ENCODE results near the gene MSL2.
"Not testable (repeated sequence)": the region's sequence is repeated elsewhere in the genome, so short reads cannot be mapped to it uniquely, and the experiment has no call there.

Gene MSL2, protein sequence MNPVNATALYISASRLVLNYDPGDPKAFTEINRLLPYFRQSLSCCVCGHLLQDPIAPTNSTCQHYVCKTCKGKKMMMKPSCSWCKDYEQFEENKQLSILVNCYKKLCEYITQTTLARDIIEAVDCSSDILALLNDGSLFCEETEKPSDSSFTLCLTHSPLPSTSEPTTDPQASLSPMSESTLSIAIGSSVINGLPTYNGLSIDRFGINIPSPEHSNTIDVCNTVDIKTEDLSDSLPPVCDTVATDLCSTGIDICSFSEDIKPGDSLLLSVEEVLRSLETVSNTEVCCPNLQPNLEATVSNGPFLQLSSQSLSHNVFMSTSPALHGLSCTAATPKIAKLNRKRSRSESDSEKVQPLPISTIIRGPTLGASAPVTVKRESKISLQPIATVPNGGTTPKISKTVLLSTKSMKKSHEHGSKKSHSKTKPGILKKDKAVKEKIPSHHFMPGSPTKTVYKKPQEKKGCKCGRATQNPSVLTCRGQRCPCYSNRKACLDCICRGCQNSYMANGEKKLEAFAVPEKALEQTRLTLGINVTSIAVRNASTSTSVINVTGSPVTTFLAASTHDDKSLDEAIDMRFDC

GRCh38 chr3:136196064-136196400 is at the start of gene MSL2:
Gene MSL2, minus strand, starts transcription at chr3:136196335. Its CDS starts 1,222 bp downstream, at chr3:136195113.
- in situ Hi-C loops (cut with MboI; ENCODE audit: low sequenced_read_pairs): no loop called here

- in situ Hi-C loops (cut with MboI; ENCODE audit: low sequenced_read_pairs): no loop called here
Observed at GRCh38 chr3:136245691-136246090, 49.6 kb upstream of the MSL2 start.

- in situ Hi-C loops (cut with MboI; ENCODE audit: low sequenced_read_pairs): no loop called here
Observed at GRCh38 chr3:136239094-136239493, 43.0 kb upstream of the MSL2 start.

DNA sequence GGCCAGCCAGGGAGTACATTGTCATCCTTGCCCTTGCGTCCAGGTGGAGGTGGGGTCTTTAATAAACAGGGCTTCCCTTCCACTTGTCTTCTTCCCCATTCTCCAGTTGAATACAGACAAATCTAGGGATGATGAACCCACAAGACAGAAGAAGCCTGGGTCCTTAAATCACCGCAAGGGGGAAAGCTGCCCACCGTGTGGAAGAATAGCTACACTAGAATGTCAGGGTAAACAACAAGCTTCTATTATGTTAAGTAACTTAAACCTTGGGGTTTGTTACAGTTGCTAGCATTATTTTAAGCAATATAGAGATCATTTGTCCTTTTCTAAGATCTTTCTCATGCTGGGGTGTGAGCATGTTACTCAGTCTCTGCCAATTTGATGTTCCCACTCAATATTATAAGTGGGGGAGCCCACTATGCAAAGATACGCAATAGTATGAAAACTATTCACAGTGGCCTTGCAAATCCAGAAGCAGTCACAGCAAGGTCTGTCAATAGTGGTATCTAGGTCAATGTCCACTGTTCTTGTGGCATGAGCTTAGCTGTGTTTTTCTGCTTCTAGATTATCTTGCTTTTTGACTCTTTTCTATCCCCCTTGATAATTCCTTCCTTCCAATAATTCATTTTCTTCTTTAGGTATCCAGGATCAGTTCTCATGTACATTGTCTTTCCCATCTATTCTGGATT is 42.0 kb upstream of the MSL2 start:
- in situ Hi-C loops (cut with MboI; ENCODE audit: low sequenced_read_pairs): no loop called here

DNA sequence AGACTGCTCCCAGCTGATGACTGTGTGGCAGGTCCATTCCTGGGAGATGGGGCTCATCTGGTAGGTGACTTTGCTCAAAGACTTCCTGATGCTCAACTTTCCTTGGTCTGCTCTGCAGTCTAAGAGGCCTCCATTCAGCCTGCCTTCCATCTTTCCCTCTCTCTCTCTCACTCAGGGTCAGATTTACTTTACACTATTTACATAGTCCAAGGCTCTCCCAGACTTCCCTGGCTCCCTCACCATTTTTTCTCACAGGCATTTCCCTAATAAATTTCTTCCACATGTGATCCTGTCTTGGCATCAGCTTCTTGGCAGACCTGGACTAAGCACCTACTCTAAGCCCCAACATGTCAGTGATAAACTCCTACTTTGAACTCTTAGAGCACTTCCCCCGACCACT is 41.0 kb upstream of the MSL2 start:
- in situ Hi-C loops (cut with MboI; ENCODE audit: low sequenced_read_pairs): no loop called here

- in situ Hi-C loops (cut with MboI; ENCODE audit: low sequenced_read_pairs): no loop called here
Observed at GRCh38 chr3:136236109-136236508, 40.0 kb upstream of the MSL2 start.

GRCh38 chr3:136235545-136235944 is 39.4 kb upstream of the MSL2 start:
- in situ Hi-C loops (cut with MboI; ENCODE audit: low sequenced_read_pairs): no loop called here

- in situ Hi-C loops (cut with MboI; ENCODE audit: low sequenced_read_pairs): no loop called here
Observed at GRCh38 chr3:136232413-136232812, 36.3 kb upstream of the MSL2 start.

GRCh38 chr3:136222746-136223145 is 26.6 kb upstream of the MSL2 start:
- in situ Hi-C loops (cut with MboI; ENCODE audit: low sequenced_read_pairs): not testable (repeated sequence)

DNA sequence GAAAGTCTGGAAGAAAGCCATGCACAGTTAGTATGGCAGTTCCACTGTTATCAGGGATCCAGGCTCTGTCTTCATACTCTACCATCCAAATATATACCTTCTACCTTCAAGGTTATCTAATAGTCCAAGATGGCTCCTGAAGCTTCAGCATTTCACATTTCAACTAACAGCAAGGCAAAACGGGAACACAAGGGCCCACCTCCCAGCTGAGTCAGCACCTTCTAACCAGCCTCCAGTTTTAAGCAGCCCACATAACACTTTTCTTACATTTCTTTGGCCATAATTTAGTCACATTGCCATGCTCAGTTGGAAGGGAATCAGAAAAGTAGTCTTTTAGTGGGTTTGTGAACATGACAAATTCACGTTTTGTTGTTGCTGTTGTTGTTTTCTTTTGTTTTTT is 15.4 kb upstream of the MSL2 start:
- in situ Hi-C loops (cut with MboI; ENCODE audit: low sequenced_read_pairs): no loop called here

DNA sequence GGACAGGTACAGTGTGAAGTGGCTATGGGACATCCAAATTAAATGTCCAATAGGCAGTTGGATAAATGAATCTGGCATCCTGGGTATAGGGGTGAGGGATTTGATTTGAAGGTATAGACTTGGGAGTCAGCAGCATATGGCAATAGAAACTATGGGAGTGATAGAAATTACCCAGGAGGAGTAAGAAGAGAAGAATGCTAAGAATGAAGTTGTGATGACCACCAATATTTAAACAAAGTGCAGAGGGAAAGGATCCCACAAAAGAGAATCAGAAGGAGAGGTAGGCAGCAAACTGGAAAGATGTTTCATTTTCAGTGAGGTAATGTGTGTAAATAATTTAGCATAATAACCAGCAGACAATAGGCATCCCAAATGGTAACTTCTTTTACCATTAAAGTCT is 13.8 kb upstream of the MSL2 start:
- in situ Hi-C loops (cut with MboI; ENCODE audit: low sequenced_read_pairs): no loop called here

GRCh38 chr3:136207489-136208115 is 11.5 kb upstream of the MSL2 start:
- in situ Hi-C loops (cut with MboI; ENCODE audit: low sequenced_read_pairs): no loop called here

GRCh38 chr3:136199219-136199618 is 3.1 kb upstream of the MSL2 start:
- in situ Hi-C loops (cut with MboI; ENCODE audit: low sequenced_read_pairs): not testable (repeated sequence)

DNA sequence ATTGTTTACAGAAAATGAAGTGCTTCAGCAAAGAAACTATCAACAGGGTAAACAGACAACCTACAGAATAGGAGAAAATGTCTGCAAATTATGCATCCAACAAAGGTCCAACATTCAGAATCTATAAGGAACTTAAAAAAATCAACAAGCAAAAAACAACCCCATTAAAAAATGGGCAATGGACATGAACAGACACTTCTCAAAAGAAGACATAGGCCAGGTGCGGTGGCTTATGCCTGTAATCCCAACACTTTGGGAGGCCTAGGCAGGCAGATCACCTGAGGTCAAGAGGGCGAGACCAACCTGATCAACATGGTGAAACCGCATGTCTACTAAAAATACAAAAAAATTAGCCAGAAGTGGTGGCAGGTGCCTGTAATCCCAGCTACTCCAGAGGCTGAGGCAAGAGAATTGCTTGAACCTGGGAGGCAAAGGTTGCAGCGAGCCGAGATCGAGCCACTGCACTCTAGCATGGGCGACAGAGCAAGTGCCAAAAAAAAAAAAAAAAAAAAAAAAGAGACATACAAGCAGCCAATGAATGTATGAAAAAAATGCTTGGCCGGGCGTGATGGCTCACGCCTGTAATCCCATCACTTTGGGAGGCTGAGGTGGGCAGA is 2.4 kb upstream of the MSL2 start:
- in situ Hi-C loops (cut with MboI; ENCODE audit: low sequenced_read_pairs): not testable (repeated sequence)

- in situ Hi-C loops (cut with MboI; ENCODE audit: low sequenced_read_pairs): no loop called here
Observed at GRCh38 chr3:136197159-136197793, 1.1 kb upstream of the MSL2 start.

DNA sequence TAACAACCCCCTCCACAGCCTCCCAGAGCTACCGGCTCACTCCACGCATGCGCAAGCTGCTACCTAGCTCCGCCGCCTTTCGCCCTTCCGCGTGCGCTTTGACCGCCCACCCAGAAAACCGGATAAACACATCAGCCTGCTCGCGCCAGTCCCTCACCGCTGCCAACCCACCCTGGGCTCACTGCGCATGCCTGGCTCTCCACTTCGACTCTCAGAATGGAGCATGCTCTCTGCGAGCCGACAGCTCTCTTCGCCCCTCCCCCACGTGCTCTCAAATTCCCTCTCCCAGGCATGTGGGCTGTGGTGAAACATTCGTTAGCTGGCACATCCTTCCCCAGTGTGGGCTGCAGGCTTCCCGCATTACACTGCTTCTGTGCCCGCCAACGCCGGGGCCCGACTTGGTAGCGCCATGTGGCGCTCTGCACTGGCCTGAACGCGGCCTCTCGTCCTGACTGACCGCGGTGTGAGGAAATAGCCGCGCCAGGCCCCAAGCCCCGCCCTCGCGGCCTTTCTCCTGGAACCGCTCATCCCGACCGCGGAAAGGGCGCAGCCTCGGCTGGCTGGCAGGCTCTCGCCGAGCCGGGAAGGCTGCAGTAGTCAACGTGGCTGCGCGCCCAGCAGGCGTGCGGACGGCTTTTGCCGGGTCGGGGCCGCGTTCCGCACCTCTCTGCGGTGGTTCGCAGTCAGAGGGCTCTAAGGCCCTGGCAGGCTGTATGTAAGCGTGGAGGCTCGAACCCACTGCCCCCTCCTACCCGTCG is 445 bp upstream of the MSL2 start:
- in situ Hi-C loops (cut with MboI; ENCODE audit: low sequenced_read_pairs): no loop called here

GRCh38 chr3:136195258-136196063 is 674 bp downstream of the MSL2 start:
- in situ Hi-C loops (cut with MboI; ENCODE audit: low sequenced_read_pairs): no loop called here

DNA sequence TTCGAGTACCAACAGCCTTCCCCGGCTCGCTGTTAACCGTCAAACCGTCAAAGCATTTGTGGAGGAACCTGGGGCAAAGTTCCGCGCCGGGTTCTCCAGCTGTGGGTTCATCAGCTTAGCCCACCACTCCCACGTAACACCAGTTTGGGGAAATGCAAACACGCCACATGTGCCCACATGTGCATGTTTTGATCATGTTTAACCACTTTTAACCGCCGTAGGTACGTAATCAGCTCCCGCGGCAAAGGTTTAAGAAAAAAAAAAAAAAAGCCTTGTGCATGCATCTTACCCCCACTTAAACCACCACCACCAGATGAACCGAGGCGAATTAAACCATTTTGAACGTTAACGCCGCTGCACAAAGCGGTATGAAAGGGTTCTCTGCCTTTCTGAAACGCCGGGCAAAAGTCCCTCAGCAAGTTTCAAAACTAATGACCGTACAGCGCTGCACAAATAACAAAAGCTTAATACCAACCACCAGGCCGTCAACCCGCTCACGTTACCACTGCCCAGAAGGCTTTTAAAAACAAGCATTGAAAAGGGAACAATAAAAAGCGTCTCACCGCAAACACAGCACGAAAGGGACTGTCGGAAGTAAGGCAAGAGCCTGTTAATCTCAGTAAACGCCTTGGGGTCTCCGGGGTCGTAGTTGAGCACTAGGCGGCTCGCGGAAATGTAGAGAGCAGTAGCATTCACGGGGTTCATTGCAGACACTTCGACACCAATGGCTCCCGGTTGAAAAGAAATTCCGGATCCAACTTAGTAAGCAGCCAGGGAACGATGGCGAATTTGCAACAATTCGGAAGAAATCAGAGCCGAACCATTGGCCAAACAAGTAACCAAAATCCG is 1.5 kb downstream of the MSL2 start:
- in situ Hi-C loops (cut with MboI; ENCODE audit: low sequenced_read_pairs): no loop called here

All from HL-60/S4 (cell line).